SK-N-MC (cell line): ENCODE data around the gene TOX4.

Experiments used
- DNase-seq: peaks from one replicate; pipeline ENCODE4 v3.0.0-alpha.2; 2011; ENCODE audit warnings: low read depth, low spot score
- H3K27ac ChIP-seq: fragments of 200-600 bp; sonication (generic); 2 replicates; pipeline ENCODE4 v1.5.1; 2016; ENCODE audit warnings: mixed run types
- H3K36me3 ChIP-seq: fragments of 200-600 bp; sonication (generic); 2 replicates; pipeline ENCODE4 v1.6.1; 2017; ENCODE audit warnings: antibody characterized with exemption, low read length, mixed read lengths; ENCODE audit not compliant: insufficient read depth
- H3K4me3 ChIP-seq: fragments of 200-600 bp; sonication (generic); 2 replicates; pipeline ENCODE4 v1.5.1; 2016
- H3K9ac ChIP-seq: fragments of 200-600 bp; sonication (generic); 2 replicates; pipeline ENCODE4 v1.8.0; 2017; ENCODE audit warnings: mixed run types, mixed read lengths; ENCODE audit not compliant: insufficient read length
- H3K9me3 ChIP-seq: fragments of 200-600 bp; sonication (generic); 2 replicates; pipeline ENCODE4 v1.6.1; 2017; ENCODE audit warnings: low read depth, mild to moderate bottlenecking, antibody characterized with exemption, low read length, moderate library complexity, mixed read lengths
- EZH2 ChIP-seq: fragments of 200-600 bp; sonication (generic); IDR thresholded peaks from one replicate; pipeline ENCODE4 v1.6.1; 2017; ENCODE audit warnings: antibody characterized with exemption
- FOXP2 ChIP-seq: optimal IDR thresholded peaks from 2 replicates; pipeline ENCODE3; 2011; ENCODE audit warnings: mild to moderate bottlenecking, moderate library complexity; ENCODE audit not compliant: insufficient read depth; ENCODE audit errors: extremely low read length, control extremely low read depth
- POLR2AphosphoS5 ChIP-seq: IDR thresholded peaks from 2 replicates; pipeline ENCODE4 v1.6.1; 2012; ENCODE audit warnings: mild to moderate bottlenecking, low read depth, low read length, borderline replicate concordance

Gene TOX4

DNA sequence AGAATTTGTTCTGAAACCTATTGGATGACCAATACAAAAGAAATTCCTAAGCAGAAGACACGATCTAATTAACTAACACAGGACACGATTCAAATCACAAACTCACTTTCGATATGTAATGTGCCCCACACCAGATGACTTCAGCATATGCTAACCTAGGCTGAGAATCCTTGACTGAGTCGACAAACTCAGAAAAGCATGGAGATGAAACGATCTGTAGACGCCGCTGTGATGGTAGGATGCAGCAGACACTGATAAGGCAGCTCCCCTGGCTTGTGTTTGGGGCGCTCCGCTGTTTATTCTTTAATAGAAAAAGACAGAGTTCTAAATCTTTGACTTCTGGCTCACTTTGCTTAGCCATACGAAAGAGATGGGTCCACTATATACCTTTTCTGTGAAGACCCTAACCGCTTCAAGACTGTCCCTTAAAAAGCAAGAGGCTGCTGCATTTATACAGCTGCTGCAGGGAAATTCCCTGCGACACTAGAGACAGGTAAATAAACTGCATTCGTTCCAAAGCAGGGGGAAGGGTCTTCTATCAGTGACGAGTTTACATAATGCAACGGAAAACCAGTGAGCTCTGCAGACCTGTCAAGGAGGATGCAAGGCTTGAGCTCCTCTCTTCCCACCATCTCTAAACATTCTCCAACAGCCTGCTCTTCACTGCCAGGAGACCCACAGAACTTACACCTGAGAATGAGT, 22.0 kb upstream of the TOX4 start:
- no peak for DNase-seq
- Histone ChIP-seq H3K9ac (peak overlapping the region; percentile 88), H3K27ac (no peak overlapping the region), H3K9me3 (no peaks in the 10 kb centered on the region), H3K4me3 (peak overlapping the region; percentile 93), H3K36me3 (peaks cover 16% of the 10 kb centered on the region)
- TF ChIP-seq FOXP2 = no peak
- no peak for TF ChIP-seq POLR2AphosphoS5

DNA sequence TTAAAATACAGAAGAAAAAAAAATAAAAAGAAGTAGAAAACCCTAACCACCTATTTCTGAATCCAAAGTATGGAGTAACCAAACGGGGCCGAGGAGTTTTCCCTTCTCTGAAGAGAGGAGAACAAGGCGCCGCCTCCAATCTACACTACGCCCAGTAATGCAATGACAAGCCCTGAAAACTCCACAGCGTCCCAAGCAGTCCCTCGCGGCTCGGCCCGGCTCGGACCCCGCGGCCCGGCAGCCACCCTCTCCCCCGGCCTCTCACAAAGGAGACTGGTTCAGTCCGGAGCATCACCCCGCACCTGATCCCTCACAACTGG, 21.4 kb upstream of the TOX4 start:
- DNase-seq = no peak
- TF ChIP-seq POLR2AphosphoS5 (no peak), FOXP2 (no peak), EZH2 (no peak)
- peak overlapping the region; percentile 88 for H3K9ac ChIP-seq
- peak overlapping the region; percentile 33; the same call in 1 of the 2 replicates for H3K27ac ChIP-seq
- peaks cover 14% of the 10 kb centered on the region for H3K36me3 ChIP-seq
- H3K9me3 ChIP-seq = no peaks in the 10 kb centered on the region
- peak overlapping the region; percentile 93 for H3K4me3 ChIP-seq

GRCh38 chr14:21455912-21456667, 20.9 kb upstream of the TOX4 start, which contains the start of gene CHD8:
Gene CHD8, minus strand, starts transcription at chr14:21456123. Its CDS starts 24,480 bp downstream, at chr14:21431643.
- peak; percentile 81 for TF ChIP-seq POLR2AphosphoS5
- TF ChIP-seq EZH2 = no peak
- H3K4me3 ChIP-seq = peak within 1 kb of the TSS; percentile 93
- peak; percentile 99 for DNase-seq
- H3K27ac ChIP-seq = peak within 1 kb of the TSS; percentile 97
- H3K36me3 ChIP-seq = peaks cover 17% of the 10 kb centered on the region
- no peaks in the 10 kb centered on the region for H3K9me3 ChIP-seq
- H3K9ac ChIP-seq = peak within 1 kb of the TSS; percentile 95

GRCh38 chr14:21467616-21468015, 9.4 kb upstream of the TOX4 start:
- no peak overlapping the region for H3K9ac ChIP-seq
- no peak overlapping the region for H3K4me3 ChIP-seq
- DNase-seq = no peak
- H3K27ac ChIP-seq = no peak overlapping the region
- H3K9me3 ChIP-seq = no peaks in the 10 kb centered on the region
- TF ChIP-seq FOXP2 (no peak), POLR2AphosphoS5 (no peak), EZH2 (no peak)
- H3K36me3 ChIP-seq = peaks cover 37% of the 10 kb centered on the region

DNA sequence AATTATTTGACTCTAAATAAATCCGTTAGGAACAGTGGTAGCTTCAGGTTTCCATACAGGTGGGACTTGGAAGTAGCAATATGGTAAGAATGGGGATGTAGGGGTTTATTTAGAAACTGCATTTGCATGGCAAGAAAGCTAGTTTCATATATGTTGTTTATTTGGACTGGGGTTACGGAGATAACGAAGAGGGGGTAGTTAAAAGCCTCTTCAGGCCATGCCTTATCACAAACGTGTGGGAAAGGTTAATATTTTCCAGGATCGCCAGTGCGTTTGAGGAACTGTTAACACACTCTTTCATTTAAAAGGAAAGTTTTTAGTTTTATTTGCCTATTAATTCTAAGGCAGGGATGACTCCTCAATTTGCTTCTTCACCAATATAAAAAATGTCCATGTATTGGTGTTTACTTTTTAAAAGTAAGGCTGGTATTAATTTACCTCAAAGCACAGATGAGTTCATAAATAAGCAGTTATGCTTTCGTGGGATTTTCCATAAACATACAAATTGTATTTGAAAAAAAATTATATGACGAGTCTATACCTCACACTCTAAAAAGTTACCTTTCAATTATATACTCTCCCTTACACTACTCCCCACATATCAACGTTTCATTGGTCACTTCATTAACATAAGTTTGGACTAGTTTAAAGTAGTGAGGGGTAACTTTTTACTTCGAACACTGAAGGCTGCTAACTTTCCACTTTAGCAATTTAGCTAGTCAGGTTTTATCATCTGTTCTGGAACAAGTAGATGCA, 1.1 kb upstream of the TOX4 start:
- peaks cover 14% of the 10 kb centered on the region; the same call in 1 of the 2 replicates for H3K36me3 ChIP-seq
- no peak for TF ChIP-seq EZH2
- no peak for TF ChIP-seq FOXP2
- no peak for TF ChIP-seq POLR2AphosphoS5
- H3K9ac ChIP-seq = peak overlapping the region; percentile 82
- no peaks in the 10 kb centered on the region for H3K9me3 ChIP-seq
- no peak for DNase-seq
- H3K27ac ChIP-seq = no peak overlapping the region
- H3K4me3 ChIP-seq = peak overlapping the region; percentile 89

- DNase-seq = no peak
- Histone ChIP-seq H3K9me3 (no peaks in the 10 kb centered on the region), H3K27ac (peak overlapping the region; percentile 49; the same call in 1 of the 2 replicates), H3K36me3 (peaks cover 14% of the 10 kb centered on the region; the same call in 1 of the 2 replicates), H3K9ac (peak overlapping the region; percentile 82), H3K4me3 (peak overlapping the region; percentile 89)
- no peak for TF ChIP-seq EZH2
- no peak for TF ChIP-seq POLR2AphosphoS5
- no peak for TF ChIP-seq FOXP2
Measured at GRCh38 chr14:21476523-21476924, 471 bp upstream of the TOX4 start.

GRCh38 chr14:21486640-21487087, 9.7 kb downstream of the TOX4 start:
- H3K9me3 ChIP-seq = no peaks in the 10 kb centered on the region
- no peak for TF ChIP-seq FOXP2
- no peak for TF ChIP-seq POLR2AphosphoS5
- TF ChIP-seq EZH2 = no peak
- H3K27ac ChIP-seq = no peak overlapping the region
- no peak overlapping the region for H3K4me3 ChIP-seq
- peak overlapping the region; percentile 20 for H3K9ac ChIP-seq
- DNase-seq = no peak
- H3K36me3 ChIP-seq = peaks cover 39% of the 10 kb centered on the region
